ENCODE measurements around the gene DACH1. TPM values are rescaled to one million over a fixed set of nuclear protein-coding genes. Genes with fewer than 3 reads are reported as not detected.
"Not testable (repeated sequence)": the region's sequence is repeated elsewhere in the genome, so short reads cannot be mapped to it uniquely, and the experiment has no call there.

DACH1 gene
- total RNA-seq, 1 donor from 2014 or later = 1.2 TPM

- H3K36me3 ChIP-seq (ENCODE audit: control insufficient read depth, insufficient read depth, low read length) = no peaks in the 10 kb centered on the region
- TF ChIP-seq CTCF (IDR thresholded peaks at IDR 0.05; ENCODE audit: insufficient read depth, low read length, poor library complexity, severe bottlenecking) = no peak
- no peak for DNase-seq (ENCODE audit: low read depth)
- H3K4me3 ChIP-seq (ENCODE audit: low read depth, low read length) = no peak overlapping the region
- no peaks in the 10 kb centered on the region for H3K27me3 ChIP-seq (ENCODE audit: control insufficient read depth, insufficient read depth, low read length)
Measured at GRCh38 chr13:71785361-71785760, 81.6 kb downstream of the DACH1 start.

GRCh38 chr13:71780546-71780945, 86.5 kb downstream of the DACH1 start:
- H3K36me3 ChIP-seq (ENCODE audit: control insufficient read depth, insufficient read depth, low read length) = no peaks in the 10 kb centered on the region
- no peak for TF ChIP-seq CTCF (IDR thresholded peaks at IDR 0.05; ENCODE audit: insufficient read depth, low read length, poor library complexity, severe bottlenecking)
- no peaks in the 10 kb centered on the region for H3K27me3 ChIP-seq (ENCODE audit: control insufficient read depth, insufficient read depth, low read length)
- no peak overlapping the region for H3K4me3 ChIP-seq (ENCODE audit: low read depth, low read length)
- no peak for DNase-seq (ENCODE audit: low read depth)

- H3K27me3 ChIP-seq (ENCODE audit: control insufficient read depth, insufficient read depth, low read length); H3K36me3 ChIP-seq (ENCODE audit: control insufficient read depth, insufficient read depth, low read length); H3K4me3 ChIP-seq (ENCODE audit: low read depth, low read length); DNase-seq (ENCODE audit: low read depth): not testable (repeated sequence)
Measured at GRCh38 chr13:71778998-71779397, 88.0 kb downstream of the DACH1 start.

GRCh38 chr13:71775966-71776365, 91.0 kb downstream of the DACH1 start:
- no peak for TF ChIP-seq CTCF (IDR thresholded peaks at IDR 0.05; ENCODE audit: insufficient read depth, low read length, poor library complexity, severe bottlenecking)
- no peak overlapping the region for H3K4me3 ChIP-seq (ENCODE audit: low read depth, low read length)
- no peak for DNase-seq (ENCODE audit: low read depth)
- no peaks in the 10 kb centered on the region for H3K36me3 ChIP-seq (ENCODE audit: control insufficient read depth, insufficient read depth, low read length)
- no peaks in the 10 kb centered on the region for H3K27me3 ChIP-seq (ENCODE audit: control insufficient read depth, insufficient read depth, low read length)

GRCh38 chr13:71774863-71775262, 92.1 kb downstream of the DACH1 start:
- Histone ChIP-seq H3K36me3 (ENCODE audit: control insufficient read depth, insufficient read depth, low read length) (no peaks in the 10 kb centered on the region), H3K4me3 (ENCODE audit: low read depth, low read length) (no peak overlapping the region), H3K27me3 (ENCODE audit: control insufficient read depth, insufficient read depth, low read length) (no peaks in the 10 kb centered on the region)
- TF ChIP-seq CTCF (IDR thresholded peaks at IDR 0.05; ENCODE audit: insufficient read depth, low read length, poor library complexity, severe bottlenecking) = no peak
- DNase-seq (ENCODE audit: low read depth) = no peak

GRCh38 chr13:71773531-71773930, 93.5 kb downstream of the DACH1 start:
- DNase-seq (ENCODE audit: low read depth) = no peak
- H3K36me3 ChIP-seq (ENCODE audit: control insufficient read depth, insufficient read depth, low read length) = no peaks in the 10 kb centered on the region
- no peak for TF ChIP-seq CTCF (IDR thresholded peaks at IDR 0.05; ENCODE audit: insufficient read depth, low read length, poor library complexity, severe bottlenecking)
- H3K4me3 ChIP-seq (ENCODE audit: low read depth, low read length) = no peak overlapping the region
- H3K27me3 ChIP-seq (ENCODE audit: control insufficient read depth, insufficient read depth, low read length) = no peaks in the 10 kb centered on the region

Data from kidney epithelial cell (primary cell).